ENCODE data around the gene FBXO24. TPM values are rescaled to one million over a fixed set of nuclear protein-coding genes. Genes with fewer than 3 reads are reported as not detected.

FBXO24 gene
- total RNA-seq, 4 donors from 2014 or later, result 0.30 to 2.2 (median 0.84) TPM; not detected in 1

DNA sequence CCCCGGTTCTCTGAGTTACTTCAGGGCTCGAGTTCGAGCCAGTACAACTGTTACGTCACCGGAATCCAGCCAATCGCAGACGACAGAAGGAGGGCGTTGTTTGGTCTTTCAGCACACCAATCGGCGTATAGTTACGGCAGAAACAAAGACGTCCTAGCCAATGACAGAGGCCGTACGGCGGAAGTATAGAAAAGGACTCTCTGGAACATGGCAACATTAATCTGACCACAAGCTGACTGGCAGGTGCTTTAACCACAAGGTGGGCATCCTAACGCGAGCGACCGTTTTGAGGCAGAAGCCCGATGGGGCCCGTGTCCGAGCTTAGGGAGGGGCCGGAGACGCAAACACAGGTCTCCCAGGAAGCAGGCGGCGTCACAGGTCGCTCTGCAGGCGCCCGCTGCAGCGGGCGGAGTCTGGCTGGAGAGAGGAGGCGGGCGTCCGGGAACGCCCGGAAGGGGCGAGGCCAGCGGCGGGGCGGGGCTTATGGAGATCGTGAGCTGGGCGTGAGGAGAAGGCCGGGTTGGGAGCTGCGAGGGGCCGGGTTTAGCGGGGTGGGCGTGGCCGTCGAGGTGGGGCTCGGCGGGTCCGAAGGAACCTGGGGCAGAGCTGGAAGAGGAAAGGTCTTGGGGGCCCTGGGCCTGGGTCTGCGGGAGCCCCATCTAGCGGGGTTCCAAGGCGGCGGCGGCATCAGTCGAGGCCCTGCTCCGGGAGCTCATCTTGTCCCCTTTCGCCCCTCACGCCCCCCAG, 26.0 kb downstream of the FBXO24 start, which contains the start of gene MOSPD3:
MOSPD3 (plus strand) TSS at position 558 of the 747 bp plus-strand sequence. CDS start 252 bp downstream, outside the sequence.
- TF ChIP-seq, protein P1, sequence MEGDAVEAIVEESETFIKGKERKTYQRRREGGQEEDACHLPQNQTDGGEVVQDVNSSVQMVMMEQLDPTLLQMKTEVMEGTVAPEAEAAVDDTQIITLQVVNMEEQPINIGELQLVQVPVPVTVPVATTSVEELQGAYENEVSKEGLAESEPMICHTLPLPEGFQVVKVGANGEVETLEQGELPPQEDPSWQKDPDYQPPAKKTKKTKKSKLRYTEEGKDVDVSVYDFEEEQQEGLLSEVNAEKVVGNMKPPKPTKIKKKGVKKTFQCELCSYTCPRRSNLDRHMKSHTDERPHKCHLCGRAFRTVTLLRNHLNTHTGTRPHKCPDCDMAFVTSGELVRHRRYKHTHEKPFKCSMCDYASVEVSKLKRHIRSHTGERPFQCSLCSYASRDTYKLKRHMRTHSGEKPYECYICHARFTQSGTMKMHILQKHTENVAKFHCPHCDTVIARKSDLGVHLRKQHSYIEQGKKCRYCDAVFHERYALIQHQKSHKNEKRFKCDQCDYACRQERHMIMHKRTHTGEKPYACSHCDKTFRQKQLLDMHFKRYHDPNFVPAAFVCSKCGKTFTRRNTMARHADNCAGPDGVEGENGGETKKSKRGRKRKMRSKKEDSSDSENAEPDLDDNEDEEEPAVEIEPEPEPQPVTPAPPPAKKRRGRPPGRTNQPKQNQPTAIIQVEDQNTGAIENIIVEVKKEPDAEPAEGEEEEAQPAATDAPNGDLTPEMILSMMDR (IDR thresholded peaks at IDR 0.05), result peak in 3 of 5 experiments; percentile 5 to 63 (median 38)
- peak; percentile 51 to 83 for TF ChIP-seq POLR2A (IDR thresholded peaks at IDR 0.05)
- TF ChIP-seq EP300 (IDR thresholded peaks at IDR 0.05), result peak; percentile 93 to 94
- peaks cover 0 to 22% (median 9%) of the 10 kb centered on the region in 4 donors for H3K4me1 ChIP-seq
- H3K9me3 ChIP-seq, result no peaks in the 10 kb centered on the region
- peak; percentile 98 to 100 for DNase-seq (ENCODE audit: low spot score in 2 of 2)
- no peaks in the 10 kb centered on the region for H3K27me3 ChIP-seq
- H3K4me3 ChIP-seq, result peak within 1 kb of the TSS; percentile 53 to 85 (median 60)
- peaks cover 0 to 30% (median 0%) of the 10 kb centered on the region in 3 donors for H3K36me3 ChIP-seq
- H3K27ac ChIP-seq, result peak within 1 kb of the TSS; percentile 94 to 96 (median 95)
- 0 to 1% methylated on average over 45 to 59 of the region's 61 CpGs for WGBS, 2 donors

DNA sequence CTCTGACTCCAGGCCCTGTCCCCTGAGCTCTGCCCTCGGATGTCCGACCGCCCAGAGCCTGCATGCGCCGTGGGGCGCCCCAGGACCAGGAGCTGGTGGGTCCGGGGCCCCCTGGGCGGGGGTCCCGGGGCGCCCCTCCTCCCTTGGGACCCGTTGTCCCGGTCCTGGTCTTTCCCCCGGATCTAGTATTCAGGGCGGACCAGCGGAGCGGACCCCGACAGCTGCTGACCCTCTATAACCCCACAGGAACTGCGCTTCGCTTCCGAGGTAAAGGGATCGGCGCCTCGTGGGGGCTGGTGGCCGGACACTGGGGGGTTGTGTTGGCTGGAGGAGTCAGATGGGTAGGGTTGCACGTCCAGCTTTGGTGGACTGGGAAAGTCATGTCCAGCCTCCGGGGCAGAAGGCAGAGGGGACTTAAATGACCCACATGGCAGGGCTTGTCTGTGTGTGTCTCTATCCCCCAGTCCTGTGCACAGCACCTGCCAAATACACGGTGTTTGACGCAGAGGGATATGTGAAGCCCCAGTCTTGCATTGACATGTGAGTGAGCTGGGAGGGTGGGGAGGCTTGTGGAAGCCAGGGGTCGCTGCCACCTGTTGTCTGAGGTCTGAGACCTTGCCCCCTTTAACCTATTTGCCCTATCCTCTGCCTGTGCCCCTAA, 26.7 kb downstream of the FBXO24 start:
- DNase-seq (ENCODE audit: low spot score in 2 of 2), result peak in 1 of 2 donors; percentile 9
- Histone ChIP-seq H3K9me3 (no peaks in the 10 kb centered on the region), H3K27me3 (no peaks in the 10 kb centered on the region), H3K4me3 (peak overlapping the region; percentile 53 to 85 (median 60)), H3K27ac (peak overlapping the region; percentile 94 to 96 (median 95)), H3K36me3 (peaks cover 0 to 28% (median 0%) of the 10 kb centered on the region in 3 donors), H3K4me1 (peaks cover 0 to 22% (median 9%) of the 10 kb centered on the region in 4 donors)
- WGBS, 2 donors, result 1 to 7% methylated on average over 11 to 20 of the region's 29 CpGs
- no peak for TF ChIP-seq EP300 (IDR thresholded peaks at IDR 0.05)
- TF ChIP-seq, protein P1 (IDR thresholded peaks at IDR 0.05), result peak in 1 of 5 experiments; percentile 9

- Histone ChIP-seq H3K4me3 (peak overlapping the region in 3 of 4 donors; percentile 55 to 85 (median 66)), H3K27ac (peak overlapping the region in 2 of 4 donors; percentile 94 to 96), H3K9me3 (no peaks in the 10 kb centered on the region), H3K27me3 (no peaks in the 10 kb centered on the region), H3K36me3 (peaks cover 0 to 33% (median 0%) of the 10 kb centered on the region in 3 donors), H3K4me1 (peaks cover 0 to 22% (median 9%) of the 10 kb centered on the region in 4 donors)
- TF ChIP-seq, protein P1 (IDR thresholded peaks at IDR 0.05), result no peak
- TF ChIP-seq EP300 (IDR thresholded peaks at IDR 0.05), result no peak
- no peak for TF ChIP-seq POLR2A (IDR thresholded peaks at IDR 0.05)
- DNase-seq (ENCODE audit: low spot score in 2 of 2), result no peak
- 87 to 89% methylated on average over 12 to 13 of the region's 13 CpGs for WGBS, 2 donors
Measured at GRCh38 chr7:100613412-100614175, 27.5 kb downstream of the FBXO24 start.

- Histone ChIP-seq H3K27ac (no peak overlapping the region), H3K27me3 (no peaks in the 10 kb centered on the region), H3K4me3 (no peak overlapping the region), H3K9me3 (no peaks in the 10 kb centered on the region), H3K36me3 (peaks cover 0 to 33% (median 0%) of the 10 kb centered on the region in 3 donors), H3K4me1 (peaks cover 0 to 22% (median 9%) of the 10 kb centered on the region in 4 donors)
- WGBS, 2 donors, result 87 to 93% methylated on average over 6 of the region's 6 CpGs
- no peak for DNase-seq (ENCODE audit: low spot score in 2 of 2)
- TF ChIP-seq POLR2A (IDR thresholded peaks at IDR 0.05), result no peak
Measured at GRCh38 chr7:100614308-100614861, 28.3 kb downstream of the FBXO24 start.

GRCh38 chr7:100620239-100620638, 34.1 kb downstream of the FBXO24 start:
- no peaks in the 10 kb centered on the region for H3K4me1 ChIP-seq
- DNase-seq (ENCODE audit: low spot score in 2 of 2), result no peak
- WGBS, 2 donors, result 89 to 93% methylated on average over 6 of the region's 6 CpGs
- TF ChIP-seq POLR2A (IDR thresholded peaks at IDR 0.05) (no peak), EP300 (IDR thresholded peaks at IDR 0.05) (no peak)
- TF ChIP-seq, protein P1 (IDR thresholded peaks at IDR 0.05), result no peak
- no peaks in the 10 kb centered on the region for H3K27me3 ChIP-seq
- no peak overlapping the region for H3K4me3 ChIP-seq
- H3K27ac ChIP-seq, result no peak overlapping the region
- H3K36me3 ChIP-seq, result peaks cover 0 to 40% (median 0%) of the 10 kb centered on the region in 3 donors
- no peaks in the 10 kb centered on the region for H3K9me3 ChIP-seq
